Mucosa of rectum (tissue), 2 donors: ENCODE data around the gene ROCK2.
"Not testable (repeated sequence)": the region's sequence is repeated elsewhere in the genome, so short reads cannot be mapped to it uniquely, and the experiment has no call there.

Source experiments
- H3K27ac ChIP-seq, 2 donors: one replicate each; pipeline ENCODE4 v1.7.0; 2013; ENCODE audit warnings: inconsistent platforms in 2 of 2, low read depth in 2 of 2, low read length in 2 of 2
- H3K27me3 ChIP-seq, 2 donors: one replicate each; pipeline ENCODE4 v1.7.0; 2013; ENCODE audit warnings: low read length in 2 of 2; ENCODE audit not compliant: control insufficient read depth in 2 of 2, insufficient read depth in 2 of 2
- H3K36me3 ChIP-seq, 2 donors: one replicate each; pipeline ENCODE4 v1.7.0; 2013; ENCODE audit warnings: low read length in 2 of 2; ENCODE audit not compliant: control insufficient read depth in 2 of 2, insufficient read depth in 2 of 2
- H3K4me1 ChIP-seq, 2 donors: one replicate each; pipeline ENCODE4 v1.7.0; 2013; ENCODE audit warnings: low read length in 2 of 2, mild to moderate bottlenecking in 1 of 2; ENCODE audit not compliant: control insufficient read depth in 2 of 2, insufficient read depth in 2 of 2
- H3K4me3 ChIP-seq, 2 donors: one replicate each; pipeline ENCODE4 v1.7.0; 2013; ENCODE audit warnings: low read length in 2 of 2
- H3K9ac ChIP-seq, 2 donors: one replicate each; pipeline ENCODE4 v1.7.0; 2013; ENCODE audit warnings: low read length in 2 of 2, low read depth in 1 of 2, mild to moderate bottlenecking in 1 of 2
- H3K9me3 ChIP-seq, 2 donors: one replicate each; pipeline ENCODE4 v1.7.0; 2013; ENCODE audit warnings: low read length in 2 of 2; ENCODE audit not compliant: control insufficient read depth in 2 of 2
- donor health status: healthy.
- donor health status: Normal muscosa, but diverticular disease.

ROCK2 gene

DNA sequence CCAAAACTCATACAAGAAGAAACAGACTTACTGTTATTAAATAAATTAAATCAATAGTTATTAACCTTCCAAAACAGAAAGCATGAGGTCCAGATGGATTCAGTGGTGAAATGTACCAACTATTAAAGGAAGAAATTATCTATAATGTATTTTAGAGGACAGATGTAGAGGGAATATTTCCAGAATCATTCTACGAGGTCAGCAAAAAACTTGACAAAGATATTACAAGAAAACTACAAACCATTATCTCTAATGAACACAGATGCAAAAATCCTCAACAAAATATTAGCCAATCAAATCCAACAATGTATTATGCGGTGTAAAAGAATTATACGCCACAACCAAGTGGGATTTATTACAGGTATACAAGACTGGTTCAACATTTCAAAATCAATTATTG, 63.7 kb downstream of the ROCK2 start:
- Histone ChIP-seq H3K27ac (no peak overlapping the region), H3K4me3 (no peak overlapping the region), H3K4me1 (no peaks in the 10 kb centered on the region), H3K27me3 (no peaks in the 10 kb centered on the region), H3K36me3 (peaks cover 23 to 25% of the 10 kb centered on the region in 2 donors), H3K9me3 (peaks cover 0 to 2% of the 10 kb centered on the region in 2 donors), H3K9ac (no peak overlapping the region)

DNA sequence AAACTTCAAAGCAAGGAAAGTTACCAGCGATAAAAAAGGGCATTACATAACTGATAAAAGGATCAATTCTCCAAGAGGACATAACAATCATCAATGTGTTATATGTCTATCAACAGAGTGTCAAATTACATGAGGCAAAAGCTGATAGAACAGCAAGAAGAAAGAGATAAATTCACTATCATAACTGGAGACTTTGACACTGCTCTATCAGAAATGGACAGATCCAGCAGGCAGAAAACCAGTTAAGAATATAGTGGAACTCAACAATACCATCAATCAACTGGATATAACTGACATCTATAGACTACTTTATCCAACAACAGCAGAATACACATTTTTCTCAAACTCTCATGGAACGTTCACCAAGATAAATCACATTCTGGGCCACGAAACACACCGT, 65.0 kb downstream of the ROCK2 start:
- Histone ChIP-seq H3K27ac (no peak overlapping the region), H3K4me1 (no peaks in the 10 kb centered on the region)

DNA sequence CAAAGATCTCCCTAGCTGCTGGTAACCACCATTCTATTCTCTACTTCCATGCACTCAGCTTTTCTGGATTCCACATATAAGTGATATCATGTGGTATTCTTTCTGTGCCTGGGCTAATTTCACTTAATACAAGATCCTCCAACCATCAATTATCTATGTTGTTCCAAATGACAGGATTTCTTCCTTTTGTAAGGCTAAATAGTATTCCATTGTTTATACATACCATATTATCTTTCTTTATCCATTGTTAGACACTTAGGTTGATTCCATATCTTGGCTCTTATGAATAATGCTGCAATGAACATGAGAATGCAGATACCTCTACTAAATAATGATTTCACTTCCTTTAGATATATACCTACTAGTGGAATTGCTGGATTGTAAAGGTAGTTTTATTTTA, 66.2 kb downstream of the ROCK2 start:
- Histone ChIP-seq H3K36me3 (peaks cover 6 to 9% of the 10 kb centered on the region in 2 donors), H3K27ac (no peak overlapping the region), H3K4me1 (no peaks in the 10 kb centered on the region), H3K9ac (no peak overlapping the region), H3K9me3 (no peaks in the 10 kb centered on the region), H3K4me3 (no peak overlapping the region), H3K27me3 (no peaks in the 10 kb centered on the region)

More for the DNA sequence above, 65.0 kb downstream of the ROCK2 start:
- H3K9me3 ChIP-seq = peaks cover 0 to 2% of the 10 kb centered on the region in 2 donors
- no peak overlapping the region for H3K9ac ChIP-seq
- peaks cover 15% of the 10 kb centered on the region in 2 donors for H3K36me3 ChIP-seq
- no peak overlapping the region for H3K4me3 ChIP-seq
- H3K27me3 ChIP-seq = no peaks in the 10 kb centered on the region

DNA sequence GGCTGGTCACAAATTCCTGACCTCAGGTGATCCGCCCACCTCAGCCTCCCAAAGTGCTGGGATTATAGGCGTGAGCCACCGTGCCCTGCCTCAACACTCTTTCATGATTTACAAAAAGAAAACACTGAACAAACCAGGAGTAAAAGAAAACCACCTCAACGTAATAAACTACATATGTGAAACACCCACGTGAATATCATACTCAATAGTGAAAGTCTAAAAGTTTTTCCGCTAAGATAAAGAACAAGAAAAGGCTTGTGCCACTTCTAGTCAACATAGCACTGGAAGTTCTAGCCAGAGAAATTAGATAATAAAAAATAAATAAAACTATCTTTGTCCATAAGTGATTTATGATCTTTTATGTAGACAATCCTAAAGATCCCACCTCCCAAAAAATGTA, 68.5 kb downstream of the ROCK2 start:
- H3K9ac ChIP-seq = no peak overlapping the region
- peaks cover 10% of the 10 kb centered on the region in 2 donors for H3K36me3 ChIP-seq
- no peak overlapping the region for H3K27ac ChIP-seq
- H3K9me3 ChIP-seq = no peaks in the 10 kb centered on the region
- H3K4me3 ChIP-seq = no peak overlapping the region
- H3K27me3 ChIP-seq = no peaks in the 10 kb centered on the region
- no peaks in the 10 kb centered on the region for H3K4me1 ChIP-seq

DNA sequence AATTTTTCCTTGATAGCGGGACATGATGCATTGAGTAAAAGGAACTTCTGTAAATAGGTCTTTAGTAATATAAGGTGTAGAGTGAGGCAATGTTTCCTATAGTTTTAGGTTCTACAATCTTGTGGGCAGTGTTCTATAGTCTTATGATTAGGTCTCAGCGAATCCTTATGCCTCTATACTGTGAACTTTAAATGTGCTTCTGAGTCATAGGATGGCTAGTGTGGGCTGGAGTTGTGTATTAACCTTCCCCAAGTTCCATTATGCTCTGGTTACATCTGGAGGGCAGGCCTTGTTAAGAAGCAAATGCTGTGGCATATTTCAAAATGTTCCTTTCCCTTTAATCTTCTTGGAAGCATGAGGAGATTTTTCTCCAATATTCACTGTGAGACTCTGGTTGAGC, 73.5 kb downstream of the ROCK2 start:
- Histone ChIP-seq H3K27ac (no peak overlapping the region), H3K9me3 (no peaks in the 10 kb centered on the region), H3K4me1 (no peaks in the 10 kb centered on the region), H3K4me3 (no peak overlapping the region), H3K9ac (no peak overlapping the region), H3K27me3 (no peaks in the 10 kb centered on the region), H3K36me3 (peaks cover 5 to 6% of the 10 kb centered on the region in 2 donors)

DNA sequence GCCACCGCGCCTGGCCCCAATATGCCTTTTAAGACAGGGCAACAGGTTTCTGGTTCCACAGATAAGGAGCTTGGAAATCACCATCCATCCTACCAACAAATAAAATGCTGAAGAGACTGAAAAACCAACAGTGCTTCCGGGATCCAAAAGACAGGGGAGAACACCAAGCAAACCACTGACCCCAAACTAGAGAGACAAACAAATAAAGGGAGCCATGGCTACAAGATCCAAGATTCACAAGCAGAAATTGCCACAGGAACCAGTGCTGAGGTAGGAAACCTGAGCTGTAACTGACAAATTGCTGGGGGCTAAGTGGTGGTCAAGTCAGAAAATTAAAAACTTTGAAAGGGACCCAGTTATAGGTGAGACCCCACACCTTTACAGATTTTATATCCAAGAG, 76.5 kb downstream of the ROCK2 start:
- Histone ChIP-seq H3K4me3 (no peak overlapping the region), H3K4me1 (no peaks in the 10 kb centered on the region), H3K27me3 (no peaks in the 10 kb centered on the region), H3K27ac (no peak overlapping the region), H3K9ac (no peak overlapping the region), H3K36me3 (peaks cover 5 to 6% of the 10 kb centered on the region in 2 donors), H3K9me3 (no peaks in the 10 kb centered on the region)

DNA sequence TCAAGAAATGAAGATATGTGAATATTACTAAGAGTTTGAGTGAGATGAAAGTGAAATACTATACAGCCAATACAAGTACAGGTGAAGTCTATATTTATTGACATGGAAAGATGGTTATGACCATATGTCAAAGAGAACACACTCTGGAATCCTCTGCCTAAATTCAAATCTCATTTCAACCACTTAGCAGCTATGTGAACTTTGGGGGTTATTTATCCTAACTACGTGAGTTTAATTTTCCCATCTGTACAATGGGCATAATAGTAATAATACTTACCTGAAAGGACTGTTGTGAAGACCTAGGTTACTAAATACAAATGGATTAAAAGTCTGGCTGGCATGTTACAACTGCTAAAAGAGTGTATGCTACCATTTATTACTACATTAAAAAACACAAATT, 79.6 kb downstream of the ROCK2 start:
- Histone ChIP-seq H3K4me1 (no peaks in the 10 kb centered on the region), H3K27ac (no peak overlapping the region), H3K36me3 (no peaks in the 10 kb centered on the region), H3K9me3 (no peaks in the 10 kb centered on the region), H3K27me3 (no peaks in the 10 kb centered on the region), H3K9ac (no peak overlapping the region), H3K4me3 (no peak overlapping the region)

DNA sequence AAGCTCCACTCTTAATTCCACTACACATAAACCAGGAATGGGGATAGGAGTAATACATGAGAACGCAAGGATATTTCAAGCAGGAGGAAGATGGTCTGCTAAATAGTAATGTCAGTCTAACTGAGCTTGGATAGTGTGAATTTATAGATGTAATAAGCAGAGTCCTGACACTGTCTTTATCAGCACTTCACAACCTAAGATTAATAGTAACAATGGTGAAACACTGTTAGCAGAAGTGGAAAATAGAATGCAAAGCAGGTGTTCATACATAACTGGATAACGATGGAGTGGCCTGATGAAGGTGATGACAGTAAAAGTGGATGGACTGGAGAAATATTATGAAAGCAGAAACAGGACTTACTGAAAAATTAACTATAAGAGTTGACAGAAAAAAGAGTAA, 80.4 kb downstream of the ROCK2 start:
- no peaks in the 10 kb centered on the region for H3K4me1 ChIP-seq
- no peak overlapping the region for H3K27ac ChIP-seq
- H3K9me3 ChIP-seq = no peaks in the 10 kb centered on the region
- H3K27me3 ChIP-seq = no peaks in the 10 kb centered on the region
- no peak overlapping the region for H3K9ac ChIP-seq
- H3K4me3 ChIP-seq = no peak overlapping the region
- H3K36me3 ChIP-seq = no peaks in the 10 kb centered on the region

DNA sequence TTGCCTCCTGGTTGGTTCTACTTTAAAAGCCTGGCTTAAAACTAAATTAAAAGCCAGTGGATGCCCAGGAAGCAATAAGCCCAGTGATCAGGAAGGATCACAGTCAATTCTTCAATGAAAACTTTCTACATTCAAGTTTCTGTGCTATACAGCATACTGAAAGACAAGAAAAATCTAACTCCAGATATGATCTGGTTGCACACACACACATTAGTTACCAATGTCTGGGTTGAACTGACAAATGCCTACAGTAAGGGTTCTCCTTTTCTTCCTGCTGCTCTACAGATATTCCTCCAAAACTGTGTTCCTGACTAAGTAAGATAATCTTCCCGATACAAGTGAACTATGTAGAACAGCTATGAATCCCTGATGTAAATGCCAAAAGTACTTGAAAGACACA, 81.3 kb downstream of the ROCK2 start:
- H3K9ac ChIP-seq = no peak overlapping the region
- no peaks in the 10 kb centered on the region for H3K36me3 ChIP-seq

DNA sequence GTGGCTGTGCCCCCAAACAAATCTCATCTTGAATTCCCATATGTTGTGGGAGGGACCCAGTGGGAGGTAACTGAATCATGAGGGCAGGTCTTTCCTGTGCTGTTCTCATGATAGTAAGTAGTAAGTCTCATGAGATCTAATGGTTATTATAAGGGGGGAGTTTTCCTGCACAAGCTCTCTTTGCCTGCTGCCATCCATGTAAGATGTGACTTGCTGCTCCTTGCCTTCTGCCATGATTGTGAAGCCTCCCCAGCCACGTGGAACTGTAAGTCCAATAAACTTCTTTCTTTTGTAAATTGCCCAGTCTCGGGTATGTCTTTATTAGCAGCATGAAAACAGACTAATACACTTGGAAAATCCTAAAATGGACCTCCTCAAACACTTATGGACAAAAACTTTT, 82.0 kb downstream of the ROCK2 start:
- not testable (repeated sequence) for H3K36me3 ChIP-seq, H3K9ac ChIP-seq, H3K4me1 ChIP-seq, H3K27ac ChIP-seq, H3K4me3 ChIP-seq, H3K9me3 ChIP-seq, H3K27me3 ChIP-seq

More for the DNA sequence above, 81.3 kb downstream of the ROCK2 start:
- H3K9me3 ChIP-seq = no peaks in the 10 kb centered on the region
- no peaks in the 10 kb centered on the region for H3K4me1 ChIP-seq
- H3K4me3 ChIP-seq = no peak overlapping the region
- H3K27me3 ChIP-seq = no peaks in the 10 kb centered on the region
- no peak overlapping the region for H3K27ac ChIP-seq

DNA sequence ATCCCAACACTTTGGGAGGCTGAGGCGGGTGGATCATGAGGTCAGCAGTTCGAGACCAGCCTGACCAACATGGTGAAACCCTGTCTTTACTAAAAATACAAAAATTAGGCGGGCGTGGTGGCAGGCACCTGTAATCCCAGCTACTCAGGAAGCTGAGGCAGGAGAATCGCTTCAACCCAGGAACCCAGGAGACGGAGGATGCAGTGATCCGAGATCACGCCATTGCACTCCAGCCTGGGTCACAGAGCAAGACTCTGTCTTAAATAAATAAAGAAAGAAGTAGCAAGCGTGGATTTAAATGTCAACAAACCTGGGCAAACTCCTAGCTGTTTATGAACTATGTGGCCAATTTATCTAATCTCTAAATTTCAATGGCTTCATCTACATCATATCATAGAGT, 82.9 kb downstream of the ROCK2 start:
- H3K27ac ChIP-seq, H3K27me3 ChIP-seq, H3K4me3 ChIP-seq, H3K9me3 ChIP-seq, H3K36me3 ChIP-seq, H3K9ac ChIP-seq, H3K4me1 ChIP-seq: not testable (repeated sequence)
